NCI-H82 treated with DMSO at 0.1 percent for 48 hours (cell line): ENCODE results near the gene GCN1.
"Not testable (repeated sequence)": the region's sequence is repeated elsewhere in the genome, so short reads cannot be mapped to it uniquely, and the experiment has no call there.

Experiments used
- DNase-seq: peaks from one replicate; lab custom pipeline; 2025; ENCODE audit not compliant: unreplicated experiment; lab: John Stamatoyannopoulos, UW

The GCN1 gene

GRCh38 chr12:120194534-120195395, at the start of gene GCN1:
Gene GCN1 (minus strand): TSS chr12:120194715. CDS start chr12:120194697, 18 bp downstream.
- DNase-seq: peak; percentile 60

GRCh38 chr12:120242971-120243699, 48.6 kb upstream of the GCN1 start:
- peak; percentile 98 for DNase-seq

GRCh38 chr12:120242275-120242799, 47.8 kb upstream of the GCN1 start:
- no peak for DNase-seq

- DNase-seq: no peak
Observed at GRCh38 chr12:120241561-120242274, 47.2 kb upstream of the GCN1 start.

GRCh38 chr12:120240495-120240833, 45.9 kb upstream of the GCN1 start:
- DNase-seq: no peak

GRCh38 chr12:120239776-120240494, 45.4 kb upstream of the GCN1 start:
- no peak for DNase-seq

GRCh38 chr12:120238839-120239445, 44.4 kb upstream of the GCN1 start:
- no peak for DNase-seq

- DNase-seq: no peak
Observed at GRCh38 chr12:120238217-120238616, 43.7 kb upstream of the GCN1 start.

- no peak for DNase-seq
Observed at GRCh38 chr12:120237360-120238171, 43.1 kb upstream of the GCN1 start.

GRCh38 chr12:120236809-120237208, 42.3 kb upstream of the GCN1 start:
- DNase-seq: not testable (repeated sequence)

- DNase-seq: peak; percentile 8
Observed at GRCh38 chr12:120235369-120236323, 41.1 kb upstream of the GCN1 start.

GRCh38 chr12:120234643-120235368, 40.3 kb upstream of the GCN1 start:
- peak; percentile 33 for DNase-seq

- DNase-seq: no peak
Observed at GRCh38 chr12:120231316-120232011, 36.9 kb upstream of the GCN1 start.

- peak; percentile 43 for DNase-seq
Observed at GRCh38 chr12:120230974-120231315, 36.4 kb upstream of the GCN1 start.

- DNase-seq: peak; percentile 91
Observed at GRCh38 chr12:120230326-120230973, 35.9 kb upstream of the GCN1 start.

- peak; percentile 51 for DNase-seq
Observed at GRCh38 chr12:120229487-120230325, 35.2 kb upstream of the GCN1 start.
